ENCODE data around the gene USP20.
A peak's percentile ranks its signal among the peaks of the same experiment; 100 is the strongest.

The USP20 gene

DNA sequence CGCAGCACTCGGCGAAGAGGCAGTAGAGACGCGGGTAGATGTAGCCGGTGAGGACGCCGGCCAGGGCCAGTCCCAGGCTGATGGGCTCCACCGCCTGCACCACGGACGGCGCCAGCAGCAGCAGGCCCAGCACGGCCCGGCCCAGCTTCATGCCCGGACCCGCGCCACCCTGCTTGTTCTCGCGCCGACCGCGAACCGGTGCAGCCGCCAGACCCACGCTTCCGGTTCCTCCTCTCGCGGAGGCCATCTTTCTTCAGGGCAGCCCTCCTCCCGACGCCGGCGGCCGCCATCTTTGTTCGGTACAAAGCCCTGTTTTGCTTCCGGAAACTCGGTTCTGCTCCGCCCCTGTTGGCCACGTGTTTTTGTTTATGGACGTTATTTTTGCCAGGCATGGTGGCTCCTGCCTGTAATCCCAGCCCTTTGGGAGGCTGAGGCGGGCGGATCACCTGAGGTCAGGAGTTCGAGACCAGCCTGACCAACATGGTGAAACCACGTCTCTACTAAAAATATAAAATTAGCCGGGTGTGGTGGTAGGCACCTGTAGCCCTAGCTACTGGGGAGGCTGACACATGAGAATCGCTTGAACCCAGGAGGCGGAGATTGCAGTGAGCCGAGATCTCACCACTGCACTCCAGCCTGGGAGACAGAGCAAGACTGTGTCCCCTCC, 11.2 kb upstream of the USP20 start, which contains the start of gene TOR1A:
TSS of gene TOR1A (minus strand) at position 202 of the 667 bp plus-strand sequence. CDS start at position 151, 51 bp downstream.
- peak; percentile 92 for DNase-seq (ENCODE audit: low spot score)

DNA sequence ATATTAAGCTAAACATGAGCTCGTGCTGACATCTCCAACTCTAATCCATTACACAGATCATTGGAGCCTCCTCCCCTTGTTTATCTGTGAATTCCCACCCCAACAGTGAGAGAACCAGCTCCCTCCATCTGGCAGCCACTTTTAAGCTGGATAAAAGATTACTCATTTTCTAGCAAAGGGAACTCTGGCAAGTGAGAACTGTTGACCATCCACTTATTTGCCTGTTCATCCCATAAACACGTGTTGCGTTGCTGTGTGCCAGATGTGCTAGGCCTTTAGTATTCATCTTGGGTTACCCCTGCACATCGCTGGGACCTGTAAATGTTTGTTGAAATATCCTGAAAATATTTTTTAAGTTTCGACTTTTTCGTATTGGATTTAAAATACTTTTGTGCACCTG, 8.9 kb upstream of the USP20 start:
- no peak for DNase-seq (ENCODE audit: low spot score)

GRCh38 chr9:129826759-129827158, 8.5 kb upstream of the USP20 start:
- DNase-seq (ENCODE audit: low spot score) = no peak

GRCh38 chr9:129828051-129828450, 7.2 kb upstream of the USP20 start:
- DNase-seq (ENCODE audit: low spot score) = no peak

DNA sequence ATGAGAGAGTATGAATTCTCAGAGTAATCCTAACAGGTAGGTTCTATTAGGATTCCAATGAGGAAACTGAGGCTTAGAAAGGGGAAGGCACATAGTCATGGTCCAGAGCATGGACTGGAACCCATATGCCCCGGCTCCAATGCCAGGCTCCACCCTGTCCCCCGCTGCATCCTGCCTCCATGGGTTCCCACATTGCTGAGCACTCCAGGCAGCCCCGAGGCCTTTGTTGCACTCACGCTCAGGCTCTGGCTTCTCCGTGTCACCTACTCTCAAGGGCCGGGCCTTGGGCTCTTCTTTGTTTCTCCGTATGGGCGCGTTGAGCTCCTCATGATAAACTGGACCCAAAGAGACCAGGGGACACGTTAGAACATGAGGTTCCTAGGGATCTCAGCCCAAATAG, 6.3 kb upstream of the USP20 start:
- no peak for DNase-seq (ENCODE audit: low spot score)

GRCh38 chr9:129832982-129833381, 2.3 kb upstream of the USP20 start:
- no peak for DNase-seq (ENCODE audit: low spot score)

DNA sequence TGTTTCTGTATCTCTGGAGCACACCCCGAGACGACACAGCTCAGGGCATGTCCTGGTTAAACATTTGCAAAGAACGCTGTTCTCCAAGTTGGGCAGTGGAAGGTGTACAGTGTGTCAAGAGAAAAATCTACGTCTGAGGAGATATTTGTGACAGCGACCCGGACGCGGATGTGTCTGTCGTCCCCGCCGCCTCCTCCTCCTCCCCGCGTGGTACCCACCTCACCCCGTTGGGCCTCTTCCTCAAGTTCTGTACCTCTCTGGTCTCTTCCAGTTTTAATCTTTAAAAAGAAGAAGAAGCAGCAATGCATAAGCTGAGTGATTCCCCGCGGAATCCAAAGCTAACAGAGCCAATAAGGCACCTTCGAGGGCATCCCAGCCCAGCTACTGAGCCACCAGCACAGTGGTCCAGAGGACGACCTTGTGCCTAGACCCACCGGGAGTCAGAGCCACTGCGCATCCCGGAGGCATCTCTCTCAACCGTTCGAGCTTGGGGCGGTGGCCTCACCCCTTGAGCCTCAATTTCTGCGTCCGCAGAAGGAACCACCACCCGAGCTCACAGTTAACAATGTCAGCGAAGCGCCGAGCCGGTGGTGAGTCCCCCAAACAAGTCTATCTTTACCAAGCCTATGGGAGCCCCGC, 650 bp upstream of the USP20 start:
- DNase-seq (ENCODE audit: low spot score) = no peak

GRCh38 chr9:129835860-129836223, 584 bp downstream of the USP20 start:
- no peak for DNase-seq (ENCODE audit: low spot score)

DNA sequence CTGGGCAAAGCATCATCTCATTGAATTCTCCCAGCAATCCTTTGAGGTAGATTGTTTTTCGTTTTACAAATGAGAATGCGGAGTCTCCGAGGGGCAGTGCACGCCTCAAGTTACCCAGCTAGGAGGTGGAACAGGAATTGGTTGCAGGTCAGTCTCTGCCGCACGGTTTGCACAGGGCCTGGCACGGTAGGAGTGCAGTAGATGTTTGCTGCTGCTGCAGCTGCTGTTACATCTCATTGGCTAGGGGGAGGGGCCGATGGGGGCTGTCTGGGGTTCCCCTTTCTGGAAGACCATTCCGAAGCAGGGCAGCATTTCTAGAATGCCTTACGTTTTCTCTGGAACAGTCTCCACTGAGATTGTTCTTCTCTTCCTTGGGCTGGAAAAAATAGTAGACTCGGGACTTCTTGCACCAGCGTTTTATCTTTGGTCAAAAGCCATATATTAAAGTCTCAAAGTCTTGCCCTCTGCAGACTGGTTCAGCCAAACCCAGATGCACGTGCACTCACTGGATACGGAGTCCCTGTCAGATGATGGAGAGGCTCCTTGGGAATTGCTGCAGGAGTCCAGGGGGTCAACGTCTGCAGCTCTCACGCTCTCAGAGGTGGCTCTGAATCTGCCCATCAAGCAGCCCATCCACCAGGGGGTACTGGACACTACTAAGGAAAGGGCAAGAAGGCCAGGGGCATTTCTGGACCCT, 1.2 kb downstream of the USP20 start:
- DNase-seq (ENCODE audit: low spot score) = no peak

- DNase-seq (ENCODE audit: low spot score) = no peak
Measured at GRCh38 chr9:129838707-129839259, 3.5 kb downstream of the USP20 start.

DNA sequence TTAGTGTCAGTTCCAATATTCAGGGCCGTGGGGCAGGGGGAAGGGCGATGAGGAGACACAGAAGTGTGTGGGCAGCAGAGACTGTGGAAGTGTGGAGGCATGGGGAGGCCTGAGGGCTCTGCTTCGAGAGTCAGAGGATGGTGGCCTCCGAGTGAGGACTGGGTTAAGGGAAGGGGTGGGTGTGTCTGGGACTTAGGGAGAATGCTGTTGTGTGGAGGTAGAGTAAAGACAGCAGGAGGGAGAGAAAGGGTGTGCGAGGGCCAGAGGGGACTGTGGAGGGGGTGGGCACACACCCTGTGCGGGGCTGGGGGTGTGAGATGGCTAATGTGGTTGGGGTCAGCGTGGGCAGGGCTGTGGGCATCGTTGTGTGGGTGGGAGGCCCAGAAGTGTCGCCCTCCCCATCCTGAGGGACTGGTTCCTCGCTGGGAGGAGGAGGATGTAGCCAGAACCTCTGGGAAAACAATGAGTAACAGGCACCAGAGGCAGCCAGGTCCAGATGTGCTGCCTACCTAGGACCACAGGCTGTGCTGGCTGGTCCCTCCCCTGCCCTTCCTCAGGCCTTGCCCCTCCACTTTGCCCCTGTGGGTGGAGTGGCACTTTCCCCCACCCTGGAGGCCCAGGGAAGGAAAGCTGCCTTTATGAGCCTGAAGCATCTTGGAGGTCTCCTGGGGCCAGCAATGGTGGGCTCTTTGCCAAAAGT, 4.2 kb downstream of the USP20 start:
- no peak for DNase-seq (ENCODE audit: low spot score)

DNA sequence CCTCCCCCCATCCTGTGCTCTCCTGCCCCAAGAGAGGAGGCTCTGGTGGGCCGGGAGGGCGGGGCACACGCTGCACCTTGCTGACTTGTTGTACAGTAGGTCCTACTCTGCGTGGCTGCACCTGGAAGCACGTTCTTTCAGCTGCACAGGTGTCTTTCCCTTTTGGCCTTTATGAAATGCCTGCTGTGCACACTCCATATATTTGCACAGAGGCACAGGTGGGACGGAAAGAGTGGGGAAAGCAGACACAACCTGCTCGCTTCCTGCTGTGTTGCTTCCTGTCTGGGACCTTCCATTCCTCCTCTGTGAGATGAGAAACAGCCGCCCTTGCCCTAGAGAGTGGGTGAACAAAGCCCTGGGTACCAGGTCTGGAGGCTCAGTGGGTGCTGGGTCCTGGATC, 4.8 kb downstream of the USP20 start:
- DNase-seq (ENCODE audit: low spot score) = no peak

- DNase-seq (ENCODE audit: low spot score) = no peak
Measured at GRCh38 chr9:129841071-129841470, 5.8 kb downstream of the USP20 start.

DNA sequence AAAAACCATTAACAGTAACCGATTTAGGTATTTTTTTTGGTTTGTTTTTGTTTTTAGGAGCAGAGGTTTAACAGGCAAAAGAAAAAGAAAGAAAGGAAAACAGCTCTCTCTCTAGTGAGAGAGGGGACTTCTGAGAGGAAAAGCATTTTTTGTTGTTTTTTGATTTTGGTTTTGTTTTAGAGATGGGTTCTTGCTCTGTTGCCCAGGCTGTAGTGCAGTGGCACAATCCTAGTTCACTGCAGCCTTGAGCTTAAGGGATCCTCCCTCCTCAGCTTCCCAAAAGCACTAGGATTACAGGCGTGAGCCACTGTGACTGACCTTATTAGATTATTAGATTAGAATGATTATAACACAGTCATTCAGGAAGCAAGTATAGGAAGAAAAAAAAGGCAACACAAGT, 10.1 kb downstream of the USP20 start:
- DNase-seq (ENCODE audit: low spot score) = no peak

GRCh38 chr9:129848712-129849441, 13.6 kb downstream of the USP20 start:
- no peak for DNase-seq (ENCODE audit: low spot score)

DNA sequence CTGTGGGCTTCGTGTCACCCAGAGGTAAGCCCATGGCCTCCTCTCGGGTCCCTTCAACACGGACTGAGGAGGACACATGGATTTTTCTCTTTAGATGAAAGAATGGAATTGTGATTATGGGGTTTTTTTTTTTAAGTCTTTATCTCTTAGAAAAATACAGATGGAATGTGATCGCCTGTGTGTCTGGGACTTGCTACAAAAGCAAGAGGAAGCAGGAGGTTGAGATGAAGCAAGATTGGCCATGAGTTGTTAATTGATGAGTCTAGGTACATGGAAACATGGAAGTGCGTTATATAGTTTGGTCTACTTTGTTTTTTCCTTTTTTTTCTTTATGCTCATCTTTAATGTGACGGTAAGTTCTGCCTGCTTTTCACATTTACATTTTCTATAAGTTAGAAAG, 14.6 kb downstream of the USP20 start:
- no peak for DNase-seq (ENCODE audit: low spot score)

- no peak for DNase-seq (ENCODE audit: low spot score)
Measured at GRCh38 chr9:129850821-129851550, 15.7 kb downstream of the USP20 start.

DNA sequence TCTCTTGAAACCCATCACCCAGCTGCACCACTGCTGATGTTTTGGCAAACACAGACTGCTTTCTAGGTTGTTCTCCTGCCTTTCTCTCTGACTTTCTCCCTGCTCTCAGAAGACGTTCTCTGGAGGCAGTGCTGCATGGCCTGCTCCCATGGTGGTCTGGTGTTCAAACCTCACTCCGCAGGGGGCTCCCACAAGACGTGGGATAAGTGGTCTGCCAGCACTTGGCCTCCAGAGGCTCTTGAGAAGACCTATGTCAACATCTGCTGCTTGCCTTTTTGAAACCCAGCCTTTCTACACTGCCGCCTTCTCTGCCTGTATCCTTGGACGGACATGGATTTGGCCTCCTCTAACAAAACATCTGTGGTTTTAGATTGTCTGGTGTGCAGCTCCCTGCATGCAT, 16.6 kb downstream of the USP20 start:
- no peak for DNase-seq (ENCODE audit: low spot score)

GRCh38 chr9:129852579-129852978, 17.3 kb downstream of the USP20 start:
- DNase-seq (ENCODE audit: low spot score) = no peak

DNA sequence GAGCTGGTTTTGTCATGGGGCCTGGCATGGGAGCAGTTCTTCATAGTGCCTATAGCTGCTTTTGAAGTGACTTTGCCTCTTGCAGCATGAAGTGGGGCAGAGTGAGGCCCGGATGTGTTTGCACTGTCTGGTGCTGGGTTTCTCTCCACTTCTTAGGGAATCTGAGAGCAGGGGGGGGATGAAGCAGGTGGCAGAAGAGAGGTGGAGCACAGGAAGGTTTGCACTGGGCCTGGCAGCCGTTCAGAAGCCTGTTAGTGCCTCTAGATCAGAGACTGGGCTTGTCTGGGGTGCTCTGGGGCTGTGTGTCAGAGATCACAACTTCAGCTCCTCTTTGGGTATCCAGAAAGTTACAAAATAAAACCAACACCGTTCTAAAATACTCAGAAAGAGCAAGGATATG, 18.4 kb downstream of the USP20 start:
- no peak for DNase-seq (ENCODE audit: low spot score)

- DNase-seq (ENCODE audit: low spot score) = no peak
Measured at GRCh38 chr9:129854588-129855110, 19.4 kb downstream of the USP20 start.

Data from putamen (tissue), 1 donor.